ENCODE results near the gene BRCA1. TPM values are rescaled to one million over a fixed set of nuclear protein-coding genes. Genes with fewer than 3 reads are reported as not detected.
"Not testable (repeated sequence)": the region's sequence is repeated elsewhere in the genome, so short reads cannot be mapped to it uniquely, and the experiment has no call there.

The BRCA1 gene
- total RNA-seq, 1 donor from 2014 or later: 6.8 TPM

DNA sequence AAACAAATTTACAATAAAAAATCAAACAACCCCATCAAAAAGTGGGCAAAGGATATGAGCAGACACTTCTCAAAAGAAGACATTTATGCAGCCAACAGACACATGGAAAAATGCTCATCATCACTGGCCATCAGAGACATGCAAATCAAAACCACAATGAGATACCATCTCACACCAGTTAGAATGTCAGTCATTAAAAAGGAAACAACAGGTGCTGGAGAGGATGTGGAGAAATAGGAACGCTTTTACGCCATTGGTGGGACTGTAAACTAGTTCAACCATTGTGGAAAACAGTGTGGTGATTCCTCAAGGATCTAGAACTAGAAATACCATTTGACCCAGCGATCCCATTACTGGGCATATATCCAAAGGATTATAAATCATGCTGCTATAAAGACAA lies 11.4 kb upstream of the BRCA1 start:
- DNase-seq; intact Hi-C loops (cut with micrococcal nuclease); ATAC-seq: not testable (repeated sequence)

DNA sequence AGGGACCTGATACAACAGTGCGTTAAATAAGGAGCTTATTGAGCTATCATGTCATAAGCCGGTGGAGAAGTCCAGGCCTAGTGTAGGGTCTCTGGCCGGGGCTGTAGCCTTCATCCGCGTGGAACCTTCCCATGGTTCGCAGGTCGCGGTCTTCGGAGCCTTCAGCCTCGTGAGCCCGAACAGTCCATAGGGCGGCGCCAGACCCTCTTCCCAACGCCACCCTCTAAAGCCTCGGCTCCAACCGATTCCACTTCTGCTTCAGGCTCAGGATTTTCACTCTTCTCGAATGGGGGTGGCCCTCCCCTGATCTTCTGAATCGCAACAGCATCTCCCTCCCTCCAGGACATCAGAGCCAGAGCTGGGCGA lies 10.3 kb upstream of the BRCA1 start:
- ATAC-seq (no peak), DNase-seq (no peak)
- intact Hi-C loops (cut with micrococcal nuclease): no loop called here

DNA sequence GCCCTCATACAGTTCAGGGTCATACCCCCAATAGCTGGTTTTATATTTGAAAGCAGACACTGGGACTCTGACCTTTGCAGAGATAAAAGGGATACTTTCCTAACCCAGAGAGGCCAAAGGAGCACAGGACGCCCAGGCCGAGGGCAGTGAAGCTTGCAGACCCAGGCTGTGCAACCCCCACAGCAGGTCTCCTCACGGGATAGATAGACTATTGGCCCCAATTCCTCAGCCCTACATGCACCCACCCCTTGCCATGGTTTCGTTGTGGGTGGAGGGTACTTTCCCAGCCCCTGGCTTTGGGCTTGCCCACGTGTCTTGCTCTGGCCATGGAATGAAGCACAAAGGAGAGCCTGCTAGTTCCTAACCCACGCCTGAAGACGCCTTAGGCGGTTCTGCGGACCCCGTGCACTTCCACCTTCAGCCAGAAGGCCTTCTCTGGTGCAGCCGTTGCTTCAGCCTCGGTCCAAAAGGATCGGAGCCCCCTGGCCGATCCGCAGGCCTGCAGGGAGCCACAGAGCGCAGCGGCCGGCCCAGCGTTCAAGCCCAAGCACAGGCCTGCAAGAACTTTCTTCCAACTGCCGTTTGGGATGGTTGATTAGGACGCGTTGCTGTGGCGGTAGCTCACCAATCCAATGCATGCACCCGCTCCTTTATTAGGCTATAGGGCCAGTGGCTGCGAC lies 9.8 kb upstream of the BRCA1 start:
- DNase-seq (no peak), ATAC-seq (no peak)
- intact Hi-C loops (cut with micrococcal nuclease): no loop called here

DNA sequence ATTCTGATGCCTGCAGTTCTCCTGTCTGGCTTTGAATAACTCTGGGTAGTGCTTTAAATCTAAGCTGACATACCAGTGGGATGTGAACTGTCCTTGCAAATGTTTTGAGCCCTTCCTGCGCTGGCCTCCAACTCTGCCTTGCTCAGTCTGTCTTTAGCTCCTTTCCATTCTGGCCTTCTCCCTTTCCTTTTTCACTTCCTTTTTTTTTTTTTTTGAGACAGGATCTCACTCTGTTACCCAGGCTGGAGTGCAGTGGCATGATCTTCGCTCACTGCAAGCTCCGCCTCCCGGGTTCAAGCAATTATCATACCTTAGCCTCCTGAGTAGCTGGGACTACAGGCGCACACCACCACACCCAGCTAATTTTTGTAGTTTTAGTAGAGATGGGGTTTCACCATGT lies 8.3 kb upstream of the BRCA1 start:
- DNase-seq; intact Hi-C loops (cut with micrococcal nuclease); ATAC-seq: not testable (repeated sequence)

DNA sequence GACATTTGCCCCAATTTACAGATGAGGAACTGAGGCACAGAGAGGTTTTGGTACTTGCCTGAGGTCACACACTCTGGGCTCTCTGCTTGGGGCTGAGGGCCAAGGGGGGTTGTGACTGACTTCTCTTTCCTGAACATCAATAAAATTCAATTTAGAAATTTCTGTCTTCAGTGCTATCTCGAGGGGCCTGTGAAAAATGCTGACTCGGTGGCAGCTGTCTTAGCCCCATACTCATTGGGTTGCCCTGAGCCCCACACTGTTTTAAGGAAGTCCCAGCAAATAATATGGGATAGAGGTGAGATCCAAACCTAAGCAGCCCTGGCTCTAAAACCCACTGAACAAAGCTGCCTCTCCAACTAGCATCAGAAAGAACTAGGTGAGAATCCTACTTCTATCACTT lies 7.0 kb upstream of the BRCA1 start:
- intact Hi-C loops (cut with micrococcal nuclease): no loop called here
- DNase-seq: no peak
- no peak for ATAC-seq

DNA sequence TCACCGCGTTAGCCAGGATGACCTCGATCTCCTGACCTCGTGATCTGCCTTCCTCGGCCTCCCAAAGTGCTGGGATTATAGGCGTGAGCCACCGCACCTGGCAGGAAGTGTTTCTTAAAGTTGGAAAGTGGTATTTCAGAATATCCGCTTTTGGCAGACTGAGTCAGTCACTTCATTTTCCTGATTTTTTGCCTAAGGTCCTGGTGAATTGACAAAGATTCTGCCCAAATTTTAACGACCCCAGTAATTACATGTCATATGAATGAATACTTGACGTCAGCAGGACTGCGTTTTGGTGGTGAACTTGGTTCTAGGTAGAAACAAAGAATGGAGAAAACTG lies 4.5 kb upstream of the BRCA1 start:
- intact Hi-C loops (cut with micrococcal nuclease): no loop called here
- ATAC-seq (no peak), DNase-seq (no peak)

DNA sequence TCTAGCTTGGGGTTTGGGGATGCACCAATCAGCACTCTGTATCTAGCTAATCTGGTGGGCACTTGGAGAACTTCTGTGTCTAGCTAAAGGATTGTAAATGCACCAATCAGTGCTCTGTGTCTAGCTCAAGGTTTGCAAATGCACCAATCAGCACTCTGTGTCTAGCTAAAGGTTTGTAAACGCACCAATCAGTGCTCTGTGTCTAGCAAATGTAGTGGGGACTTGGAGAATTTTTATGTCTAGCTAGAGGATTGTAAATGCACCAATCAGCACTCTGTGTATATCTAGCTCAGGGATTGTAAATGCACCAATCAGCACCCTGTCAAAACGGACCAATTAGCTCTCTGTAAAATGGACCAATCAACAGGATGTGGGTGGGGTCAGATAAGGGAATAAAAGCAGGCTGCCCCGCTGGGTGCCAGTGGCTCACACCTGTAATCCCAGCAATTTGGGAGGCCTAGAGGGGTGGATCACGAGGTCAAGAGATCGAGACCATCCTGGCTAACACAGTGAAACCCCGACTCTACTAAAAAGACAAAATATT lies 2.2 kb upstream of the BRCA1 start:
- intact Hi-C loops (cut with micrococcal nuclease); ATAC-seq; DNase-seq: not testable (repeated sequence)

DNA sequence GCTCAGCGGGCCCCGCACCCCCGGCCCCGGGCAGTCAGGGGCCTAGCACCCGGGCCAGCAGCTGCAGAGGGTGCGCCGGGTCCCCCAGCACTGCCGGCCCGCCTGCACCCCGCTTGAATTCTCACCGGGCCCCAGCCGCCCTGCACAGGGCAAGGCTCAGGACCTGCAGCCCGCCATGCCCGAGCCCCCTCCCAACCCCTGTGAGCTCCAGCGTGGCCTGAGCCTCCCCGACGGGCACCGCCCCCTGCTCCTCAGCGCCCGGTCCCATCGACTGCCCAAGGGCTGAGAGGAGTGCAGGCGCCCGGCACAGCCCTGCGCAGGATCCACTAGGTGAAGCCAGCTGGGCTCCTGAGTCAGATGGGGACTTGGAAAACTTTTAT lies 1.7 kb upstream of the BRCA1 start:
- ATAC-seq (no peak), DNase-seq (no peak)
- intact Hi-C loops (cut with micrococcal nuclease): no loop called here

DNA sequence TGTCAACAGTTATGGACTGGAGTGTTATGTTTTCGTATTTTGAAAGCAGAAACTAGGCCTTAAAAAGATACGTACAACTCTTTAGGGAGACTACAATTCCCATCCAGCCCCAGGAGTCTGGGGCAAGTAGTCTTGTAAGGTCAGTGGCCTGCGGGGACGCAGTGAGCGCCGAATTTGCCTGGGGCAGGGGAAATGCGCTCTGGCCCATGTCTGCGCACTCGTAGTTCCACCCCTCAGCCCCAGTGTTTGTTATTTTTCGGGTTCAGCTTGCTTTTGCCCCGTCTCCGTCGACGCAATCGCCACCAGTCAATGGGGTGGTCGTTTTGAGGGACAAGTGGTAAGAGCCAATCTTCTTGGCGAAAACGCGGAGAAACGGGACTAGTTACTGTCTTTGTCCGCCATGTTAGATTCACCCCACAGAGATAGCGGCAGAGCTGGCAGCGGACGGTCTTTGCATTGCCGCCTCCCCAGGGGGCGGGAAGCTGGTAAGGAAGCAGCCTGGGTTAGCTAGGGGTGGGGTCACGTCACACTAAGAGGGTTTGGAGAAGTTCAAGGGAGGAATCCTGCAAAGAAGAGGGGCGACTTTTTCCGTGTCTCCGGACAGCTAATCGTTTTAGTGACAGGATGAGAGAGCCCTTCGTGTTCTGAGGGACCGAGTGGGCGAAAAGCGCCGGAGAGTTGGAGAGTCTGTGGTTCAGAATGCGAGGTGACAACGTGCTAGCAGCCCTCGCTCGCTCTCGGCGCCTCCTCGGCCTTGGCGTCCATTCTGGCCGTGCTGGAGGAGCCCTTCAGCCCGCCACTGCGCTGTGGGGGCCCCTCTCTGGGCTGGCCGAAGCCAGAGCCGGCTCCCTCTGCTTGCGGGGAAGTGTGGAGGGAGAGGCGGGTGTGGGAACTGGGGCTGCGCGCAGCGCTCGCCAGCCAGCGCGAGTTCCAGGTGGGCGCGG lies 1.1 kb upstream of the BRCA1 start:
- intact Hi-C loops (cut with micrococcal nuclease): no loop called here
- ATAC-seq (no peak), DNase-seq (no peak)

DNA sequence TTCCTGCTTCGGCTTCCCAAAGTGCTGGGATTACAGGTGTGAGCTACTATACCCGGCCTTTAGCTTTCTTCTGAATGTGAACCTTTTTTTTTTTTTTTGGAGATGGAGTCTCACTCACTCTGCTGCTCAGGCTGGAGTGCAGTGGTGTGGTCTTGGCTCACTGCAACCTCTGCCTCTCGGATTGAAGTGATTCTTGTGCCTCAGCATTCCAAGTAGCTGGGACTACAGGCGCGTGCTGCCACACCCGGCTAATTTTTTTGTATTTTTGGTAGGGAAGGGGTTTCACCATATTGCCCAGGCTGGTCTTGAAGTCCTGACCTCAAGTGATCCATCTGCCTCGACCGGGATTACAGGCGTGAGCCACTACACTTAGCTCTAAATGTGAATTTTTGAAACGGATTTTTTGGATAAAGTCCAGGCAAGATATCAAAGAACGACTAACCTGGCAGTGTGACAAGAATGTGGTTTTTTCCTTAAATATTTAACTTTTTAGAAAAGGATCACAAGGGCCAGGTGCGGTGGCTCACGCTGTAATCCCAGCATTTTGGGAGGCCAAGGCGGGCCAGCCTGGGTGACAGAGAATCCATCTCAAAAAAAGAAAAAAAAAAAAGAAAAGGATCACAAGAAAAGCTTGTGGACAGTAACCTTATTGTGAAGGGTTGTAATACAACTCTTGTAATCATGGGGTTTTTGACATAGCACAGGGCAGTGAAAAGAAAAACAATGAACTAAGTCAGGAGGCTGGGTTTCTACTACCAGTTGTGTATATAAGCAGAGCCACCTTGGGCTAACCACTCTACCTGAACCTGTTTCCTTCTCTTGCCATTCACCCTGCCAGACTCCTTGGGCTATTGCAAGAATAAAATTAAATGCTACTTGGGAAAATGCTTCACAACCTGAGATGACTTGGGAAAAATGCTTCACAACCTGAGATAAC lies 6.2 kb downstream of the BRCA1 start:
- no peak for DNase-seq
- intact Hi-C loops (cut with micrococcal nuclease): no loop called here

DNA sequence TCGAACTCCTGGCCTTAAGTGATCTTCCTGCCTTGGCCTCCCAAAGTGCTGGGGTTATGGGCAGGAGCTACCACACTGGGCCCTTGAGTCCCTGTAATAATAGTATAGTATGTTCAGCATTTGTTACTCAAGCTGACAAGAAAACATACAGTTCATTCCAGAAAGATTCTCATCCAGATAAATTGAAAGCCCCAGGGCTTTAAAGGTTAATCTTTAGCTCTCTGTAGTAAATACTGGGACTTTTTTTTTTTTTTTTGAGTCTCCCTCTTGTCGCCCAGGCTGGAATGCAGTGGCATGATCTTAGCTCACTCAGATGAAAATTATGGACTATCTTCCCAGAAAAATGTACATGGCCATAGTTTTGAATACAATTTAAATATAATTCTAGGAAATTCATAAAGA lies 11.0 kb downstream of the BRCA1 start:
- DNase-seq: no peak
- intact Hi-C loops (cut with micrococcal nuclease): no loop called here
- ATAC-seq: no peak

More for the DNA sequence above, 6.2 kb downstream of the BRCA1 start:
- no peak for ATAC-seq

DNA sequence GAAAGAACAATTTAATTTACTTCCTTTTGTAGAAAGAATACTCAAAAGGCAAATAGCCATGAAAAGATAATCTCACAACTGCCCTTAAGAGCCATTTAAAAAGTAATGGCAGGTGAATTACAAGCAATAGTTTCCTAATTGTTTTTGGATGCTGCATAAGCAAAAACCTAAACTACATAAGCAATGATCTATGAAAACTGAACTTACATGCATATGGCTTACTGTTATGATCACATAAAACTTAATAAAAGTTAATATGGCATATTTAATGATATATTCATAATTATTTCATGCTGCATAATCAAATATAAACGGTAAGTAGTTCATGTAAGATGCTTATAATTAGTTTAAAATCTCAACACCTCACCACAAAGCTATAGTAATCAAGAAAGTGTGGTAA lies 18.6 kb downstream of the BRCA1 start:
- intact Hi-C loops (cut with micrococcal nuclease): no loop called here
- DNase-seq (no peak), ATAC-seq (no peak)

DNA sequence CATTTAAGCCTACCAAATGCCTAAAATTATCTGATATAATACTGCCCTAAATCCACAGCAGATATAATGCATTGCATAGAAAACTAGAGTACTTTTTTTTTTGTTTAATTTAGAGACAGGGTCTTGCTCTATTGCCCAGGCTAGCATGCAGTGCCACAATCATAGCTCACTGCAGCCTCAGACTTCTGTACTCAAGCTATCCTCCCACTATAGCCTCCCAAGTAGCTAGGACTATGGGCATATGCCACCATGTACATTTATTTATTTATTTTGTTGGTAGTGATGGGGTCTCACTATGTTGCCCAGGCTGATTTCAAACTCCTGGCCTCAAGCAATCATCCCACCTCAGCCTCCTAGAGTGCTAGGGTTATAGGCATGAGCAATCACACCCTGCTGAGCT lies 20.0 kb downstream of the BRCA1 start:
- DNase-seq (no peak), ATAC-seq (no peak)
- intact Hi-C loops (cut with micrococcal nuclease): no loop called here

DNA sequence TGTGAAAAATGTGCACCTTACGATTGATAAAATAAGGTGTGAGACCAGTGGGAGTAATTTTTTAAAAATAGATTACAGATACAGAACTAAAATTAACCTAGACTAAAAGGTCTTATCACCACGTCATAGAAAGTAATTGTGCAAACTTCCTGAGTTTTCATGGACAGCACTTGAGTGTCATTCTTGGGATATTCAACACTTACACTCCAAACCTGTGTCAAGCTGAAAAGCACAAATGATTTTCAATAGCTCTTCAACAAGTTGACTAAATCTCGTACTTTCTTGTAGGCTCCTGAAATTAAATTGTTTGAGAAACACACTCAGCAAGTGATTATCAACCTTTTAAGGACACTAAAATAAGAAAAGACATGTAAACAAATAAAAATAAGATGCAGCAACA lies 20.5 kb downstream of the BRCA1 start:
- intact Hi-C loops (cut with micrococcal nuclease): no loop called here
- DNase-seq: no peak
- no peak for ATAC-seq

DNA sequence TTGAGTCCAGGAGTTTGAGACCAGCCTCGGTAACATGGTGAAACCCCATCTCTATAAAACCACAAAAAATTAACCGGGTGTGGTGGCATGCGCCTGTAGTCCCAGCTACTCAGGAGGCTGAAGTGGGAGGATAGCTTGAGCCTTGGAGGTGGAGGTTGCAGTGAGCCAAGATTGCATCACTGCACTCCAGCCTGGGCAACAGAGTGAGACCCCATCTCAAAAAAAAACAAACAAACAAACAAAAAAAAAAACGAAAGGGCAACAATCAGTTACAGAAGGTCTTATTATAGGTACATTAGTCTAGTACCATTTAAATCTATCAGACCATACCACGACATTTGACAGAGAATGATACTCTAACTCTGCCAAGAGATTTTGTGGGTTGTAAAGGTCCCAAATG lies 29.8 kb downstream of the BRCA1 start:
- DNase-seq; ATAC-seq; intact Hi-C loops (cut with micrococcal nuclease): not testable (repeated sequence)

DNA sequence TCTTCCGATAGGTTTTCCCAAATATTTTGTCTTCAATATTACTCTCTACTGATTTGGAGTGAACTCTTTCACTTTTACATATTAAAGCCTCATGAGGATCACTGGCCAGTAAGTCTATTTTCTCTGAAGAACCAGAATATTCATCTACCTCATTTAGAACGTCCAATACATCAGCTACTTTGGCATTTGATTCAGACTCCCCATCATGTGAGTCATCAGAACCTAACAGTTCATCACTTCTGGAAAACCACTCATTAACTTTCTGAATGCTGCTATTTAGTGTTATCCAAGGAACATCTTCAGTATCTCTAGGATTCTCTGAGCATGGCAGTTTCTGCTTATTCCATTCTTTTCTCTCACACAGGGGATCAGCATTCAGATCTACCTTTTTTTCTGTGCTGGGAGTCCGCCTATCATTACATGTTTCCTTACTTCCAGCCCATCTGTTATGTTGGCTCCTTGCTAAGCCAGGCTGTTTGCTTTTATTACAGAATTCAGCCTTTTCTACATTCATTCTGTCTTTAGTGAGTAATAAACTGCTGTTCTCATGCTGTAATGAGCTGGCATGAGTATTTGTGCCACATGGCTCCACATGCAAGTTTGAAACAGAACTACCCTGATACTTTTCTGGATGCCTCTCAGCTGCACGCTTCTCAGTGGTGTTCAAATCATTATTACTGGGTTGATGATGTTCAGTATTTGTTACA lies 30.9 kb downstream of the BRCA1 start:
- intact Hi-C loops (cut with micrococcal nuclease): no loop called here
- ATAC-seq (no peak), DNase-seq (no peak)

DNA sequence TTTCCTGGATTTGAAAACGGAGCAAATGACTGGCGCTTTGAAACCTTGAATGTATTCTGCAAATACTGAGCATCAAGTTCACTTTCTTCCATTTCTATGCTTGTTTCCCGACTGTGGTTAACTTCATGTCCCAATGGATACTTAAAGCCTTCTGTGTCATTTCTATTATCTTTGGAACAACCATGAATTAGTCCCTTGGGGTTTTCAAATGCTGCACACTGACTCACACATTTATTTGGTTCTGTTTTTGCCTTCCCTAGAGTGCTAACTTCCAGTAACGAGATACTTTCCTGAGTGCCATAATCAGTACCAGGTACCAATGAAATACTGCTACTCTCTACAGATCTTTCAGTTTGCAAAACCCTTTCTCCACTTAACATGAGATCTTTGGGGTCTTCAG lies 32.3 kb downstream of the BRCA1 start:
- DNase-seq (no peak), ATAC-seq (no peak)
- intact Hi-C loops (cut with micrococcal nuclease): no loop called here

DNA sequence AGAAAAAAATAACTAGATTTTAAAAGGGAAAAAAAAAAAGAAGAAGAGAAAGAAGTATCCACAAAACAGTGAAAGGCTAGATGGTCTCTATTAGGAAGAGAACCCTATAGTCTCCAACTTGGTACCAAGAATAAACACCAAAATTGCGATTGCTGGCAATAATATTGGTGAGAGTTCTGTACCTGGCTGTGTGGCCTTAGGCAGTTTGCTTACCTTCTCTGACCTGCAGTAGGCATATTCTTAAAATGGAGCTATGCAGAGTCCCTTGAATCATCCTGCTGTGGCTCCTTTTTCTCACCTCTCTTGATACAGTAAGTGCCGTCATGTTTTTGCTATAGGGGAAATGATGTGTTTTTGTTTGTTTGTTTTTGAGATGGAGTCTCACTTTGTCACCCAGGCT lies 35.1 kb downstream of the BRCA1 start:
- intact Hi-C loops (cut with micrococcal nuclease): no loop called here
- no peak for DNase-seq
- ATAC-seq: no peak

DNA sequence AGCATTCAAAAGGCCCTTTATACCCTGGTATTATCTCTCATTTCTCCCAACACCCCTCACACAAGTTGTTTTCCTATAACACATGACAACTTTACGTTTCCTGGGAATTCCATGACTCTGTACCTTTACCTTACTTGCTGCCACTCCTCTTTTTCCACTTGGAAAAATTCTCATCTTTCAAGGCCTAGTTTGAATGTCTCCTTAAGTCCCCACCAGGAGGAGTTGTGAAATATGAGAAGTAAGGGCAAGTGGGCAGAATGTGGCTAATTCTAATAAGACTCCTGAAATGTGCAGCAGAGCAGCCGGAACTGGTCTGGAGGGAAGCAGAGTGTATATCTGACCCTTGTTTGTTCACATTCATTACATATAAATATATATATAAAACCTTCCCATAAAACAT lies 39.7 kb downstream of the BRCA1 start:
- DNase-seq: no peak
- intact Hi-C loops (cut with micrococcal nuclease): no loop called here
- ATAC-seq: no peak

Measured in left ventricle myocardium superior (tissue), 1 donor.